Neural progenitor cell (in vitro differentiated cells): Measurements from ENCODE around the gene MN1. TPM values are rescaled to one million over a fixed set of nuclear protein-coding genes. Genes with fewer than 3 reads are reported as not detected.

ENCODE experiments used
- DNase-seq: peaks from one replicate; pipeline ENCODE4 v3.0.0-alpha.2; 2016; ENCODE audit warnings: low spot score
- H2AFZ ChIP-seq: fragments of 200-600 bp; sonication (generic); replicated peaks from 2 replicates; pipeline ENCODE4 v1.6.1; 2016; ENCODE audit warnings: antibody characterized with exemption
- H3F3A ChIP-seq: fragments of 200-600 bp; sonication (generic); 2 replicates; pipeline ENCODE4 v1.6.1; 2016; ENCODE audit warnings: antibody characterized with exemption, low read depth
- H3K27ac ChIP-seq: fragments of 200-600 bp; sonication (generic); 2 replicates; pipeline ENCODE4 v1.5.1; 2016; ENCODE audit warnings: mild to moderate bottlenecking
- H3K27me3 ChIP-seq: fragments of 200-600 bp; sonication (generic); 2 replicates; pipeline ENCODE4 v1.6.1; 2016; ENCODE audit warnings: mild to moderate bottlenecking, moderate library complexity
- H3K36me3 ChIP-seq: fragments of 200-600 bp; sonication (generic); 2 replicates; pipeline ENCODE4 v1.5.1; 2016
- H3K4me1 ChIP-seq: fragments of 200-600 bp; sonication (generic); 2 replicates; pipeline ENCODE4 v1.6.1; 2016; ENCODE audit warnings: mixed run types
- H3K4me2 ChIP-seq: fragments of 200-600 bp; sonication (generic); 2 replicates; pipeline ENCODE4 v1.6.1; 2016
- H3K4me3 ChIP-seq: fragments of 200-600 bp; sonication (generic); 2 replicates; pipeline ENCODE4 v1.5.1; 2016
- H3K79me2 ChIP-seq: fragments of 200-600 bp; sonication (generic); 2 replicates; pipeline ENCODE4 v1.6.1; 2016; ENCODE audit warnings: low read depth
- H3K9ac ChIP-seq: fragments of 200-600 bp; sonication (generic); 2 replicates; pipeline ENCODE4 v1.6.1; 2016
- H3K9me3 ChIP-seq: fragments of 200-600 bp; sonication (generic); 2 replicates; pipeline ENCODE4 v1.5.1; 2016; ENCODE audit warnings: low read depth
- H4K20me1 ChIP-seq: fragments of 200-600 bp; sonication (generic); 2 replicates; pipeline ENCODE4 v1.6.1; 2016; ENCODE audit warnings: low read depth
- H3K27ac Mint-ChIP-seq: 3 replicates; pipeline ENCODE4 v1.8.0; 2021; ENCODE audit warnings: mixed read lengths
- H3K27me3 Mint-ChIP-seq: 2 replicates; pipeline ENCODE4 v1.8.0; 2022; ENCODE audit warnings: low read depth, mild to moderate bottlenecking, inconsistent platforms, moderate library complexity, mixed read lengths; ENCODE audit not compliant: insufficient read depth
- H3K36me3 Mint-ChIP-seq: 3 replicates; pipeline ENCODE4 v1.8.0; 2021; ENCODE audit warnings: mixed read lengths
- H3K4me1 Mint-ChIP-seq: 3 replicates; pipeline ENCODE4 v1.8.0; 2021; ENCODE audit warnings: mixed read lengths
- H3K4me3 Mint-ChIP-seq: 3 replicates; pipeline ENCODE4 v1.8.0; 2021; ENCODE audit warnings: mild to moderate bottlenecking, moderate library complexity, mixed read lengths
- H3K9me3 Mint-ChIP-seq: 3 replicates; pipeline ENCODE4 v1.8.0; 2020; ENCODE audit warnings: mixed read lengths
- CTCF ChIP-seq: fragments of 200-600 bp; sonication (generic); IDR thresholded peaks from 2 replicates; pipeline ENCODE4 v1.5.1; 2017; ENCODE audit warnings: antibody characterized with exemption, mild to moderate bottlenecking
- EZH2 ChIP-seq: fragments of 200-600 bp; sonication (generic); IDR thresholded peaks from 2 replicates; pipeline ENCODE4 v1.6.1; 2017; ENCODE audit warnings: antibody characterized with exemption, mild to moderate bottlenecking, moderate library complexity
- EZH2phosphoT487 ChIP-seq: fragments of 200-600 bp; sonication (generic); IDR thresholded peaks from 2 replicates; pipeline ENCODE4 v1.6.1; 2017; ENCODE audit warnings: antibody characterized with exemption
- total RNA-seq: library from RNA; depleted of rRNA; stranded (reverse); fragments of >200 nt; gene quantifications from 2 replicates; pipeline ENCODE4 v1.2.3, GENCODE V29; 2015; ENCODE audit warnings: low replicate concordance

MN1 gene
- total RNA-seq, 1 donor from 2014 or later, result 13.3 TPM

GRCh38 chr22:27747396-27748221 is 53.9 kb downstream of the MN1 start:
- Histone ChIP-seq H3K27me3 (peaks cover 25% of the 10 kb centered on the region), H3K9ac (no peak overlapping the region), H3K4me3 (no peak overlapping the region), H3K4me2 (no peak overlapping the region), H3K9me3 (no peaks in the 10 kb centered on the region), H3K27ac (no peak overlapping the region), H3K79me2 (peaks cover 5% of the 10 kb centered on the region), H2AFZ (no peak overlapping the region), H4K20me1 (peaks cover 26% of the 10 kb centered on the region), H3K36me3 (no peaks in the 10 kb centered on the region), H3K4me1 (peaks cover 40% of the 10 kb centered on the region), H3F3A (peaks cover 50% of the 10 kb centered on the region)
- Mint-ChIP-seq H3K27ac (peak overlapping the region; percentile 2), H3K27me3 (peaks cover 17% of the 10 kb centered on the region), H3K9me3 (peaks cover 2% of the 10 kb centered on the region), H3K4me1 (peaks cover 60% of the 10 kb centered on the region), H3K4me3 (no peak overlapping the region), H3K36me3 (peaks cover 2% of the 10 kb centered on the region)
- DNase-seq, result no peak
- peak; percentile 39 for TF ChIP-seq CTCF
- TF ChIP-seq EZH2, result no peak

GRCh38 chr22:27746918-27747317 is 54.6 kb downstream of the MN1 start:
- H3K36me3 ChIP-seq, result no peaks in the 10 kb centered on the region
- peaks cover 44% of the 10 kb centered on the region for H3K4me1 ChIP-seq
- Mint-ChIP-seq H3K9me3 (peaks cover 4% of the 10 kb centered on the region), H3K27me3 (peaks cover 22% of the 10 kb centered on the region), H3K36me3 (peaks cover 2% of the 10 kb centered on the region), H3K27ac (no peak overlapping the region), H3K4me3 (no peak overlapping the region), H3K4me1 (peaks cover 53% of the 10 kb centered on the region)
- no peaks in the 10 kb centered on the region for H3K9me3 ChIP-seq
- no peak for DNase-seq
- peaks cover 21% of the 10 kb centered on the region for H4K20me1 ChIP-seq
- no peaks in the 10 kb centered on the region for H3K79me2 ChIP-seq
- H2AFZ ChIP-seq, result no peak overlapping the region
- H3K27me3 ChIP-seq, result peaks cover 32% of the 10 kb centered on the region
- TF ChIP-seq EZH2phosphoT487 (no peak), EZH2 (no peak), CTCF (no peak)
- H3K4me3 ChIP-seq, result no peak overlapping the region
- peaks cover 48% of the 10 kb centered on the region for H3F3A ChIP-seq
- no peak overlapping the region for H3K27ac ChIP-seq
- H3K4me2 ChIP-seq, result no peak overlapping the region
- H3K9ac ChIP-seq, result no peak overlapping the region

GRCh38 chr22:27745809-27746208 is 55.7 kb downstream of the MN1 start:
- Histone ChIP-seq H3K27me3 (peaks cover 38% of the 10 kb centered on the region), H3K9me3 (no peaks in the 10 kb centered on the region), H4K20me1 (peaks cover 12% of the 10 kb centered on the region), H3K9ac (no peak overlapping the region), H3K4me1 (peaks cover 37% of the 10 kb centered on the region), H3K4me2 (no peak overlapping the region), H3F3A (peaks cover 39% of the 10 kb centered on the region), H3K27ac (no peak overlapping the region), H2AFZ (no peak overlapping the region), H3K4me3 (no peak overlapping the region), H3K36me3 (no peaks in the 10 kb centered on the region), H3K79me2 (no peaks in the 10 kb centered on the region)
- H3K36me3 Mint-ChIP-seq, result peaks cover 2% of the 10 kb centered on the region
- H3K27ac Mint-ChIP-seq, result no peak overlapping the region
- peaks cover 4% of the 10 kb centered on the region for H3K9me3 Mint-ChIP-seq
- DNase-seq, result no peak
- H3K4me3 Mint-ChIP-seq, result no peak overlapping the region
- TF ChIP-seq CTCF (no peak), EZH2phosphoT487 (no peak), EZH2 (no peak)
- peaks cover 44% of the 10 kb centered on the region for H3K4me1 Mint-ChIP-seq
- H3K27me3 Mint-ChIP-seq, result peaks cover 17% of the 10 kb centered on the region
